ENCODE data around the gene HEXA.

Gene HEXA

DNA sequence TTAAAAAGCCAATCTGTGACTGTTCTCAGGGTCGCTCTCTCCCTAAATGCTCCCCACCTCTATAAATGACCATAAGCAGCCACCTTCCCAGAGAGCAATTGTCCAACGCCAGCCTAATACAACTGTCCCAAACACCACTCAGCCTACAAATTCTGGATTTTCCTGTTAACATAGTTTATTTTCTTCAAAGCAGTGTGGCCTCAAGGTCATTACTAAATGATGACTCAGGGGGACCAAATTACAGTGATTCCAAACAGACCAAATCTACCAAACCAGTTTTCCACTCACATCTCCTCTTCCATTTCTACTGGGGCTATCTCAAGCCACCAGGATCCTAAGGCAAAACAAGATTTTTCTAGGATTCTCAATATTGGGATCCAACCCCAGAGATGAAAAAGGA, 22.5 kb downstream of the HEXA start:
- Mint-ChIP-seq H3K27me3 (no peaks in the 10 kb centered on the region), H3K36me3 (peaks cover 10% of the 10 kb centered on the region), H3K4me1 (peaks cover 7% of the 10 kb centered on the region)

GRCh38 chr15:72345806-72346205, 30.0 kb downstream of the HEXA start:
- Mint-ChIP-seq H3K4me1 (no peaks in the 10 kb centered on the region), H3K4me3 (no peak overlapping the region), H3K27ac (no peak overlapping the region), H3K27me3 (no peaks in the 10 kb centered on the region), H3K9me3 (no peaks in the 10 kb centered on the region), H3K36me3 (peaks cover 10% of the 10 kb centered on the region)

More for the DNA sequence above, 22.5 kb downstream of the HEXA start:
- no peak overlapping the region for H3K4me3 Mint-ChIP-seq
- H3K9me3 Mint-ChIP-seq: no peaks in the 10 kb centered on the region
- peak overlapping the region; percentile 78 for H3K27ac Mint-ChIP-seq

DNA sequence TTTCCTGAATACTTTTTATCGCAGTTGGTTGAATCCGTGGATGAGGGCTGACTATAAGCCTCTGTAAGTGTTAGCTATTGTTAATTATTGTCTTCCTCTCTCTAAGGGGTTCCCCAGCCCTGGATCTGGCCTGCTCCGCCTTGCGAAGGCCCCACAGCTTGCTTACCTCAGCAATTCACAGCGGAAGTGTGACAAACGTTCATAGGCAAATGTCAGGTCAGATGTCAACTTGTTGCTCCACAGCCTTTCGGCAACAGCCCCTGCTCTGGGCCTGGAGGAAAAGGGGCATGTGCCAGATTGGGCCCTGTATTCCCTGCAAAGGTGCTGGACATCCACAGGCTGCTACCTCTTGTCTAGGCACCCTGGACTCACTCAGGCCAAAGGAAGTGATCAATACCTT, 30.5 kb downstream of the HEXA start:
- Mint-ChIP-seq H3K9me3 (no peaks in the 10 kb centered on the region), H3K4me3 (no peak overlapping the region), H3K27me3 (no peaks in the 10 kb centered on the region), H3K36me3 (peaks cover 10% of the 10 kb centered on the region), H3K27ac (no peak overlapping the region), H3K4me1 (no peaks in the 10 kb centered on the region)

DNA sequence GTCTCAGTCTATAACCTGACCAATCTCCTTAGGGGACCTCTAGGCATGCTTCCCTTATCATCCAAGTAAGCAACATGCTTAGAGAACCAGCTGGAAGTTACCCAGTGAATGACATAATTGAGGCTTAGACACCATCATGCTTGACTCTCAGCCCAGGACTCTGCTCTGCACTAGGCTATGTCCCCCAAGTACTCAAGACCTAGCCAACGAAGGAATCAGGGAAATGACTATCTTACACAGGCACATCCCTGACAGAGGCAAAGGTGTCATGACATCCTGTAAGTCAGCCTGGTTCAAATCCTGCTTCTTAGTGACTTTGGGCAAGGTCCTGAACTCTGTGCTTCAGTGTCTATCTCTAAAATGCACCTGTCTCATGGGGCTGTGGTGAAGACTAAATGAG, 31.2 kb downstream of the HEXA start:
- Mint-ChIP-seq H3K4me3 (no peak overlapping the region), H3K27me3 (no peaks in the 10 kb centered on the region), H3K36me3 (peaks cover 13% of the 10 kb centered on the region), H3K4me1 (no peaks in the 10 kb centered on the region), H3K27ac (no peak overlapping the region), H3K9me3 (no peaks in the 10 kb centered on the region)

DNA sequence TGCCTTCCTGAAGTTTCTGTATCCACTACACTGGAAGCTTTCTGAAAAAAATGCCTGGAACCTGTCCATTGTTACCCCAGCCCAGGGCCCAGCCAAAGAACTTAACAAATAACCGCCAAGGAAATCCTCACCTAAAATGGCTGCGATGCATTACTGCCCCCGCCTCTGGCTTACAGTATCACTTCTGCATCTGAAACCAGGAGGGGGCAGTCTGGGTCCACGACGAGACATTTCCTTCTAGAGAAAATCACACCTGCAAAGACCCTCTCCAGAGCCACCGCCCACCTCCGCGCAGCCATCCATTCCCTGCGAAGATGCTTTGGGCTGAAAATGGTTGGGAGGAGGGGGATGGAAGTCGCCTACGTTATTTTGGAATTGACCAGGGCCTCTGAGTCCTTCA, 33.4 kb downstream of the HEXA start:
- Mint-ChIP-seq H3K27ac (no peak overlapping the region), H3K36me3 (peaks cover 8% of the 10 kb centered on the region), H3K4me3 (no peak overlapping the region), H3K4me1 (no peaks in the 10 kb centered on the region), H3K27me3 (no peaks in the 10 kb centered on the region), H3K9me3 (no peaks in the 10 kb centered on the region)

- Mint-ChIP-seq H3K27me3 (no peaks in the 10 kb centered on the region), H3K27ac (no peak overlapping the region), H3K4me3 (no peak overlapping the region), H3K9me3 (no peaks in the 10 kb centered on the region), H3K36me3 (peaks cover 10% of the 10 kb centered on the region), H3K4me1 (no peaks in the 10 kb centered on the region)
Observed at GRCh38 chr15:72341361-72341760, 34.5 kb downstream of the HEXA start.

DNA sequence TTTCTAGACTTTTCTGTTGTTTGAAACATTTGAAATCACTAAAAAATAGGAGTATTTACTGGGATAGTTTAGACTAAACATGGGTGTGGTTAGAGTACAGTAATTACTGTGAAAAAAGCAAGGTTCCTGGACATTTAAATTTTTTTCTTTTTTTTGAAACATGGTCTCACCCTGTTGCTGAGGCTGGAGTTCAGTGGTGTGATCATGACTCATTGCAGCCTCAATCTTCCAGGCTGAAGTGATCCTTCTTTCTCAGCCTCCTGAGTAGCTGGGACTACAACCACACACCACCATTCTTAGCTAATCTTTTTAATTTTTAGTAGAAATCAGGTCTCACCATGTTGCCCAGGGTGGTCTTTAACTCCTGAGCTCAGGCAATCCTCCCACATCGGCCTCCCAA, 35.4 kb downstream of the HEXA start:
- H3K9me3 Mint-ChIP-seq: no peaks in the 10 kb centered on the region
- H3K4me3 Mint-ChIP-seq: no peak overlapping the region
- H3K27ac Mint-ChIP-seq: no peak overlapping the region
- H3K27me3 Mint-ChIP-seq: no peaks in the 10 kb centered on the region
- H3K36me3 Mint-ChIP-seq: peaks cover 11% of the 10 kb centered on the region
- H3K4me1 Mint-ChIP-seq: no peaks in the 10 kb centered on the region

- Mint-ChIP-seq H3K27me3 (no peaks in the 10 kb centered on the region), H3K36me3 (peaks cover 16% of the 10 kb centered on the region)
Observed at GRCh38 chr15:72339777-72340177, 36.0 kb downstream of the HEXA start.

DNA sequence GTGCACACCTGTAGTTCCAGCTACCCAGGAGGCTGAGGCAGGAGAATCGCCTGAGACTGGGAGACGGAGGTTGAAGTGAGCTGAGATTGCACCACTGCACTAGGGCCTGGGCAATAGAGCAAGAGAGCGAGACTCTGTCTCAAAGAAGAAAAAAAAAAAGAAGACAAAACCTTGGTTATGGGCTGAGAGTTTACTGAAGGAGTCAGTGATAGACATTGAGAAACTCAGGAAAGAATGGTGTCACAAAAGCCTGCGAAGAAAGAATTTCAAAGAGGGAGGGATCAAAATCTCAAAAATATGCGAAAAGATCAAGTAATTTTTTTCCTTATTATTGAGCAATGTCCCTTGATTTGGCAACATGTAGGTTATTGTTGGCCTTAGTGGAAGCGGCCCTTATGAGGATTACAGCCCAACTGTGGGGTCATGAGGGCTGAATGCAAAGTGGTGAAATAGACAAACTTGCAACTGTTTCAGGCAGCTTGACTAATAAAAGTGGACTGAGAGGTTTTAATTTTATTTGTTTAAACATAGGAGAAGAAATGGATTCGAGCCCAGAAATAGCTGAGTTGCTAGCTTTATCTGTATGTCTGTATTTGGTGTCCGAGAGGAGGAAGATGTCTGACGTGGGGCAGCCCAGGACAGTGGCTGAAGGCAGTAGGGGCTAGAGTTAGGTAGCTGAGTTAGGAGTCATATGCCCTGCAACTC, 37.0 kb downstream of the HEXA start:
- H3K27ac Mint-ChIP-seq: no peak overlapping the region
- peaks cover 22% of the 10 kb centered on the region for H3K36me3 Mint-ChIP-seq
- no peaks in the 10 kb centered on the region for H3K27me3 Mint-ChIP-seq
- no peaks in the 10 kb centered on the region for H3K4me1 Mint-ChIP-seq
- peaks cover 3% of the 10 kb centered on the region for H3K9me3 Mint-ChIP-seq
- H3K4me3 Mint-ChIP-seq: no peak overlapping the region

More at GRCh38 chr15:72339777-72340177, 36.0 kb downstream of the HEXA start:
- Mint-ChIP-seq H3K9me3 (no peaks in the 10 kb centered on the region), H3K27ac (no peak overlapping the region), H3K4me1 (no peaks in the 10 kb centered on the region), H3K4me3 (no peak overlapping the region)

DNA sequence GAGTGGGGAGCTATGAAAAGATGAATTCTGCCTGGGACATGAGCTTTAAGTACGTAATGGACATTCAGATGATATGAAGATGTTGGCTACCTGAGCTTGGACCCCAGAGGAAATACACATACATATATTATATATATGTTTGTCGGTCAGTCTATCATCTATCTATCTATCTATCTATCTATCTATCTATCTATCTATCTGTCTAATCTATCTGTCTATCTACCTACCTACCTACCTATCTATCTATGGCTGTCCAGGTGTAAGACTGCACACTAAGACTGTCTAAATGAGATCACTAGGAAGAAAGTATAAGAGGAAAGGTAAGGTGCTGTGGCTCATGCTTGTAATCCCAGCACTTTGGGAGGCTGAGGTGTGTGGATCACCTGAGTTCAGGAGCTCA, 37.7 kb downstream of the HEXA start:
- Mint-ChIP-seq H3K27me3 (no peaks in the 10 kb centered on the region), H3K36me3 (peaks cover 22% of the 10 kb centered on the region), H3K27ac (no peak overlapping the region), H3K4me3 (no peak overlapping the region), H3K4me1 (no peaks in the 10 kb centered on the region), H3K9me3 (peaks cover 3% of the 10 kb centered on the region)

DNA sequence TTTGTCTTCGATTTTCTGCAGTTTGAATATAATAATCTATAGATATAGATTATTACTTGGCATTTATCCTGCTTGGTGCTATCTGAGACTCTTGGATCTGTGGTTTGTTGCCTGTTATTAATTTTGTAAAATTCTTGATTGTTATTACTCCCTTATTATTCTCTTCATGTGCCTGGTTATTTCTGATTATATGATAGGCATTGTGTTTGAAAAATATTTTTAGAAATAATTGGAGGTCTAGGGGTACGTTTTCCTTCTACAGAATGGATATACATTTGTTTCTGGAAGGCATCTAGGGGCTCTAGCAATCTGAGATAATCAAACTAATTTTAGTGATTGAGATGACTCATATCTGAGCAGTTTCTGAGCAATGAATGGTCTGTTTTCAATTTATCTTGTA, 41.0 kb downstream of the HEXA start:
- Mint-ChIP-seq H3K4me1 (no peaks in the 10 kb centered on the region), H3K9me3 (peaks cover 3% of the 10 kb centered on the region), H3K36me3 (peaks cover 22% of the 10 kb centered on the region), H3K27me3 (no peaks in the 10 kb centered on the region), H3K4me3 (no peak overlapping the region), H3K27ac (no peak overlapping the region)

GRCh38 chr15:72331021-72331420, 44.8 kb downstream of the HEXA start:
- H3K4me1 Mint-ChIP-seq: no peaks in the 10 kb centered on the region
- H3K27me3 Mint-ChIP-seq: no peaks in the 10 kb centered on the region
- H3K27ac Mint-ChIP-seq: no peak overlapping the region
- H3K36me3 Mint-ChIP-seq: peaks cover 28% of the 10 kb centered on the region
- H3K4me3 Mint-ChIP-seq: no peak overlapping the region
- peaks cover 3% of the 10 kb centered on the region for H3K9me3 Mint-ChIP-seq

DNA sequence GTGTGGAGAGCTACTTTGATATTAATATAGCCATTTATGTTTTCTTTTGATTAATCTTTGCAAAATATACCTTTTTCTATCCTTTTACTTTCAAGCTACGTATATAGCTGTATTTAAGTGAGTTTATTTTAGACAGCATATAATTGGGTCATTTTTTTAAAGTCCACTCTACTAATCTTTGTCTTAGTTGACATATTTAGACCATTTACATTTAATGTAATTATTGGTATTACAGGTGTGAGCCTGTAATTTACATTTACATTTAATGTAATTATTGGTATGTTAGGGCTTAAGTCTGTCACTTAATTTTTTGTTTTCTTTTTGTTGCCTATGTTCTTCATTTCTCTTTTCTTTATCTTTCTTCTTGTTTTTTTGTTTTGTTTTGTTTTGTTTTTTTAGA, 52.1 kb downstream of the HEXA start:
- H3K9me3 Mint-ChIP-seq: peaks cover 11% of the 10 kb centered on the region
- H3K27ac Mint-ChIP-seq: no peak overlapping the region
- peaks cover 25% of the 10 kb centered on the region for H3K36me3 Mint-ChIP-seq
- H3K27me3 Mint-ChIP-seq: no peaks in the 10 kb centered on the region
- peaks cover 14% of the 10 kb centered on the region for H3K4me1 Mint-ChIP-seq
- H3K4me3 Mint-ChIP-seq: no peak overlapping the region

- peak within 1 kb of the TSS; percentile 87 for H3K4me3 Mint-ChIP-seq
- peaks cover 11% of the 10 kb centered on the region for H3K9me3 Mint-ChIP-seq
- peaks cover 18% of the 10 kb centered on the region for H3K4me1 Mint-ChIP-seq
- peaks cover 11% of the 10 kb centered on the region for H3K36me3 Mint-ChIP-seq
- no peaks in the 10 kb centered on the region for H3K27me3 Mint-ChIP-seq
- H3K27ac Mint-ChIP-seq: peak within 1 kb of the TSS; percentile 74
Observed at GRCh38 chr15:72319985-72320671, 55.7 kb downstream of the HEXA start, which contains the start of gene CELF6. Gene CELF6, minus strand, starts transcription at chr15:72320157. Its CDS starts 283 bp downstream, at chr15:72319874.

DNA sequence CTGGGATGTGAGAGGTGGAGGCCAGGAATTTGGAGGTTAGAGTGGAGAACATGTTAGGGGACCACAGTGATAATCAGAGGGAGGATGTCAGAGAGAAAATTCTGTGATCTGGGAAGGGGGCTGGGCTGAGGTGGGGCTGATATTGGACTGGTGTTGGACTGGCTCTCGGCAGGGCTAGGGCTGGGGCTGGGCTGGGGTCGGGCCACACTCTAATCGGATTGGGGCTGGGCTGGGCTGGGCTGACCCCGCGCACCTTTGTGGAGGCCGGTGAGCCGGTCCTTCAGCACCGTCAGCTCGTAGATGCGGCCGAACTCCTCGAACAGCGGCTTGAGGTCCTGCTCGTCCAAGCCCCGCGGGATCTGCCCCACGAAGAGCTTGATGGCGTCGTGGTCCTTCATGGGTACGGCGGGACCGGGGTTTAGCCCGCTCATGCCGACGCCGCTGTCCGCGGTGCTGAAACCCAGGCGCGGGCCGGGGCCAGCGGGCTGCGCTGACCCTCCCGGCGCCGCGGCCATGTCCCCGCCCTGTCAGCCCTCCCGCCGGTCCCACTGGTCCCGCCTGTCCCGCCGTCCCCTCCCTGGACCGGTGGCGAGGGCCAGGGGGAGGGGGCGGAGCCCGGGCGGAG, 56.3 kb downstream of the HEXA start:
- peak overlapping the region; percentile 84 for H3K4me3 Mint-ChIP-seq
- peaks cover 6% of the 10 kb centered on the region for H3K36me3 Mint-ChIP-seq
- peaks cover 8% of the 10 kb centered on the region for H3K9me3 Mint-ChIP-seq
- H3K27ac Mint-ChIP-seq: peak overlapping the region; percentile 74
- H3K4me1 Mint-ChIP-seq: peaks cover 18% of the 10 kb centered on the region
- H3K27me3 Mint-ChIP-seq: no peaks in the 10 kb centered on the region

DNA sequence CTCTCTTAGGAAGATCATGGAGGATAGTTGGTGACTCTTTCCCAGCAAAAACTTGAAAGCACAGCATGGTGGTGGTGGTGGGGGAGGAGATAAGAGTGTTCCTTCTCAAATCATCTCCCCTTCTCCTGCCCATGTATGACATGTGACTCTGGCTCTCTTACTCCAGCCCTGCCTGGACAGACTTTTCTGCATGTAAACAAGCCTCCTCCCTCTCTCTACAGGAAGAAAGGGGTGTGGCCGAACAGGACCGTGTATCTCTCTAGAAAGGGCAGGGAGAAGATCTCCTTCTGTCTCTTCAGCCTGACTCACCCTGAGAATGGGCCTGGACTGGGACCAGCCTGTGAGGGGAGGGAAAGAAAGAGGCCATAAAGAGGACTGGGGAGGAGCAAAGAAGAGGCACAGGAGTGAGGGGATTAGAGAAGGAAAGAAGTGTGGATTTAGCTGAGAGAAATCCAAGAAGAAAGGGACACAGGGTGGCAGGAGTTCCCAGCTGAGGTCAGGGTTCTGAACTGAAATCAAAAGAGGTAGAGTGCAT, 57.3 kb downstream of the HEXA start:
- Mint-ChIP-seq H3K36me3 (no peaks in the 10 kb centered on the region), H3K27me3 (no peaks in the 10 kb centered on the region), H3K27ac (no peak overlapping the region), H3K4me1 (peaks cover 18% of the 10 kb centered on the region), H3K4me3 (peak overlapping the region; percentile 84), H3K9me3 (no peaks in the 10 kb centered on the region)

Data from activated naive CD4-positive, alpha-beta T cell treated with anti-CD3 and anti-CD28 coated beads, Interleukin-2, amount 50 U/mL, for 24 hours (primary cell).